Panc1 (cell line): ENCODE measurements around the gene RABL6. TPM values are rescaled to one million over a fixed set of nuclear protein-coding genes. Genes with fewer than 3 reads are reported as not detected.

Experiments used
- ATAC-seq: fragments of 200-7000 bp; cut with Tn5 transposase; 2 replicates; pipeline ENCODE4 v1.9.1; 2020; ENCODE audit warnings: mild to moderate bottlenecking, moderate library complexity
- BruUV-seq: library from RNA; stranded (reverse); fragments of 400-500 nt; replicated peaks from 2 replicates; lab custom pipeline; 2021; lab: Mats Ljungman, UMichigan
- CTCF ChIA-PET: fragments of 300-600 bp; sonication (Branson Sonifier 250); formaldehyde crosslinking; loops from one replicate; lab custom pipeline; 2022; ENCODE audit warnings: antibody characterized with exemption; lab: Charles Lee
- POLR2A ChIA-PET: fragments of 300-600 bp; sonication (Branson Sonifier 250); formaldehyde crosslinking; loops from one replicate; lab custom pipeline; 2022; ENCODE audit warnings: antibody characterized with exemption; lab: Charles Lee
- DNase-seq: peaks from one replicate; pipeline ENCODE4 v3.0.0-alpha.2; 2010; ENCODE audit warnings: low read depth, low spot score
- H3K27ac ChIP-seq: 2 replicates; pipeline ENCODE4 v1.5.1; 2011; ENCODE audit warnings: mild to moderate bottlenecking, low read length, inconsistent platforms
- H3K27me3 ChIP-seq: fragments of 200-500 bp; sonication (Bioruptor generic); 2 replicates; pipeline ENCODE4 v1.6.0; 2014; ENCODE audit warnings: low read length, inconsistent platforms; ENCODE audit not compliant: control insufficient read depth, insufficient read depth
- H3K36me3 ChIP-seq: fragments of 200-500 bp; sonication (Bioruptor generic); 2 replicates; pipeline ENCODE4 v1.5.1; 2014; ENCODE audit warnings: inconsistent platforms, mild to moderate bottlenecking, low read length, moderate library complexity; ENCODE audit not compliant: control insufficient read depth, insufficient read depth
- H3K4me1 ChIP-seq: 2 replicates; pipeline ENCODE4 v1.5.1; 2011; ENCODE audit warnings: inconsistent platforms, mild to moderate bottlenecking, low read length, moderate library complexity; ENCODE audit not compliant: control insufficient read depth, insufficient read depth
- H3K4me3 ChIP-seq, 2 experiments: 2 replicates each; pipeline ENCODE4 v1.5.1; 2011 to 2012; ENCODE audit warnings: low read depth in 2 of 2, low read length in 2 of 2, mild to moderate bottlenecking in 2 of 2, inconsistent platforms in 1 of 2, moderate library complexity in 1 of 2
- H3K9me3 ChIP-seq: fragments of 200-500 bp; sonication (Bioruptor generic); 2 replicates; pipeline ENCODE4 v1.5.1; 2014; ENCODE audit warnings: low read depth, mild to moderate bottlenecking, inconsistent platforms, low read length, moderate library complexity; ENCODE audit not compliant: control insufficient read depth, insufficient read depth
- CTCF ChIP-seq: fragments of 450-650 bp; IDR thresholded peaks from 2 replicates; pipeline ENCODE4 v1.5.1; 2017; ENCODE audit warnings: mild to moderate bottlenecking
- POLR2AphosphoS5 ChIP-seq: IDR thresholded peaks from 2 replicates; pipeline ENCODE4 v1.6.1; 2012; ENCODE audit warnings: mild to moderate bottlenecking, low read depth, low read length, moderate library complexity
- REST ChIP-seq, 2 experiments: IDR thresholded peaks; 2 replicates each; pipeline ENCODE4 v1.6.1; 2011 to 2012; ENCODE audit warnings: low read depth in 2 of 2, control low read depth in 1 of 2, low read length in 1 of 2, mild to moderate bottlenecking in 1 of 2, moderate library complexity in 1 of 2; ENCODE audit not compliant: insufficient read depth in 1 of 2
- SIN3A ChIP-seq: IDR thresholded peaks from 2 replicates; pipeline ENCODE4 v1.6.1; 2012; ENCODE audit warnings: low read depth, mild to moderate bottlenecking, low read length, moderate library complexity, borderline replicate concordance; ENCODE audit not compliant: insufficient read depth
- TCF7L2 ChIP-seq: IDR thresholded peaks from 2 replicates; pipeline ENCODE4 v1.6.1; 2011; ENCODE audit warnings: mild to moderate bottlenecking, low read depth, low read length, inconsistent platforms
- in situ Hi-C: cut with HindIII; loops from 2 replicates; pipeline ENCODE4 v1.10.0; 2016; ENCODE audit warnings: low sequenced_read_pairs, low pct_unique_long_range_greater_than_20kb
- intact Hi-C: fragments of 100-400 bp; cut with micrococcal nuclease; formaldehyde crosslinking; loops from one replicate; pipeline ENCODE4 v1.10.0; 2022; ENCODE audit not compliant: unreplicated experiment
- total RNA-seq: library from RNA; stranded (reverse); gene quantifications from one replicate; pipeline ENCODE4 v1.2.1, GENCODE V29; 2021; ENCODE audit not compliant: unreplicated experiment

The RABL6 gene
- total RNA-seq, 1 experiment from 2014 or later, result 106 TPM

DNA sequence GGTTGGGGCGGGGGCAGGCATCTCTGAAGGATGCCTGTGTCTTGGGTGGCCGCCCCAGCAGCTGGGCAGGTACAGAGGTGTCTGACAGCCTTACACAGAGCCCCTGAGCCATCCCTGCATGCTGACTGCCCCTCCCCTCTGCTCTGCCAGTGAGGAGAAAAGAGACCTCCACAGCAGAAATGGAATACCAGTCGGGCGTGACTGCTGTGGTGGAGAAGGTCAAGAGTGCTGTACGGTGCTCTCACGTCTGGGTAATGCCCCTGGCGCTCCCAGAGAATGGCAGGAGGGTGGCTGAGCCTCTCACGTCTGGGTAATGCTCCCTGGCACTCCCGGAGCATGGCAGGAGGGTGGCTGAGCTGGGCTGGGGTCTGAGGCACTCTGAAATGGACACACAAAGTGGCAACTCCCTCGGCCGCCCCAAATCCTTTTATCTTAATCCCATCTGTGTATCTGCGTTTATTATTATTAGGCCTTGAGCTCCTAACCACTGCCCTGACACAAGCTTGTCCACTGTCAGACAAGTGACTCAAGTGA lies 2.5 kb upstream of the RABL6 start:
- Histone ChIP-seq H3K4me3 (no peak overlapping the region), H3K27me3 (no peaks in the 10 kb centered on the region), H3K9me3 (no peaks in the 10 kb centered on the region), H3K27ac (no peak overlapping the region), H3K36me3 (peaks cover 4% of the 10 kb centered on the region), H3K4me1 (peaks cover 17% of the 10 kb centered on the region)
- no TSS peak for BruUV-seq
- ATAC-seq, result no peak
- intact Hi-C loops, result no loop called here
- no peak for TF ChIP-seq TCF7L2
- no peak for TF ChIP-seq CTCF
- no peak for TF ChIP-seq REST (IDR thresholded peaks at IDR 0.05; ENCODE audit: insufficient read depth in 1 of 2, low read depth in 2 of 2, low read length in 1 of 2)
- TF ChIP-seq POLR2AphosphoS5, result no peak
- no peak for TF ChIP-seq SIN3A
- ChIA-PET POLR2A (no interaction called here), CTCF (no interaction called here)
- in situ Hi-C loops, result no loop called here
- DNase-seq, result no peak

GRCh38 chr9:136806067-136806466 lies 1.7 kb upstream of the RABL6 start:
- TF ChIP-seq SIN3A (no peak), REST (IDR thresholded peaks at IDR 0.05; ENCODE audit: insufficient read depth in 1 of 2, low read depth in 2 of 2, low read length in 1 of 2) (no peak), CTCF (no peak)
- Histone ChIP-seq H3K9me3 (no peaks in the 10 kb centered on the region), H3K4me3 (no peak overlapping the region), H3K27me3 (no peaks in the 10 kb centered on the region), H3K36me3 (peaks cover 4% of the 10 kb centered on the region), H3K4me1 (peaks cover 17% of the 10 kb centered on the region), H3K27ac (no peak overlapping the region)
- intact Hi-C loops (no loop called here), in situ Hi-C loops (no loop called here)
- no TSS peak for BruUV-seq
- CTCF ChIA-PET, result no interaction called here
- DNase-seq (no peak), ATAC-seq (no peak)
- POLR2A ChIA-PET, result no interaction called here
